Nephron (organoid): ENCODE measurements around the gene COMT.
A peak's percentile ranks its signal among the peaks of the same experiment; 100 is the strongest.

Source experiments
- H3K27ac Mint-ChIP-seq, 3 experiments: 2 replicates each; pipeline ENCODE4 v1.8.0; 2020; ENCODE audit warnings: mixed read lengths in 3 of 3, mild to moderate bottlenecking in 2 of 3, moderate library complexity in 1 of 3
- H3K27me3 Mint-ChIP-seq: 2 replicates; pipeline ENCODE4 v1.8.0; 2021; ENCODE audit warnings: low read depth, mild to moderate bottlenecking, moderate library complexity, mixed read lengths
- H3K36me3 Mint-ChIP-seq: 2 replicates; pipeline ENCODE4 v1.8.0; 2020; ENCODE audit warnings: low read depth, mixed read lengths
- H3K4me1 Mint-ChIP-seq: 2 replicates; pipeline ENCODE4 v1.8.0; 2020; ENCODE audit warnings: mixed read lengths
- H3K4me3 Mint-ChIP-seq, 3 experiments: 2 replicates each; pipeline ENCODE4 v1.8.0; 2020; ENCODE audit warnings: mild to moderate bottlenecking in 3 of 3, mixed read lengths in 3 of 3, moderate library complexity in 2 of 3
- H3K9me3 Mint-ChIP-seq: 2 replicates; pipeline ENCODE4 v1.8.0; 2020; ENCODE audit warnings: mixed read lengths
- CTCF ChIP-seq, 3 experiments: fragments of 200-600 bp; sonication (generic); IDR thresholded peaks; one replicate each; pipeline ENCODE4 v1.5.0; 2021; ENCODE audit warnings: antibody characterized with exemption in 3 of 3; ENCODE audit not compliant: unreplicated experiment in 3 of 3

COMT gene

GRCh38 chr22:20001082-20001638, 59.6 kb downstream of the COMT start:
- peak overlapping the region; percentile 19 to 58 (median 48) for H3K27ac Mint-ChIP-seq
- TF ChIP-seq CTCF (IDR thresholded peaks at IDR 0.05; ENCODE audit: unreplicated experiment in 3 of 3) = no peak
- no peak overlapping the region for H3K4me3 Mint-ChIP-seq
- H3K9me3 Mint-ChIP-seq = peaks cover 24% of the 10 kb centered on the region
- no peaks in the 10 kb centered on the region for H3K36me3 Mint-ChIP-seq
- H3K4me1 Mint-ChIP-seq = peaks cover 48% of the 10 kb centered on the region
- no peaks in the 10 kb centered on the region for H3K27me3 Mint-ChIP-seq

GRCh38 chr22:20002128-20002527, 60.6 kb downstream of the COMT start:
- Mint-ChIP-seq H3K36me3 (no peaks in the 10 kb centered on the region), H3K4me1 (peaks cover 39% of the 10 kb centered on the region), H3K4me3 (no peak overlapping the region), H3K27ac (peak overlapping the region; percentile 19 to 43 (median 35)), H3K27me3 (no peaks in the 10 kb centered on the region), H3K9me3 (peaks cover 24% of the 10 kb centered on the region)
- no peak for TF ChIP-seq CTCF (IDR thresholded peaks at IDR 0.05; ENCODE audit: unreplicated experiment in 3 of 3)

GRCh38 chr22:20002636-20003035, 61.1 kb downstream of the COMT start:
- H3K9me3 Mint-ChIP-seq = peaks cover 24% of the 10 kb centered on the region
- peaks cover 42% of the 10 kb centered on the region for H3K4me1 Mint-ChIP-seq
- TF ChIP-seq CTCF (IDR thresholded peaks at IDR 0.05; ENCODE audit: unreplicated experiment in 3 of 3) = no peak
- H3K27ac Mint-ChIP-seq = peak overlapping the region; percentile 19 to 43 (median 35)
- H3K4me3 Mint-ChIP-seq = no peak overlapping the region
- H3K27me3 Mint-ChIP-seq = no peaks in the 10 kb centered on the region
- no peaks in the 10 kb centered on the region for H3K36me3 Mint-ChIP-seq

- Mint-ChIP-seq H3K4me1 (peaks cover 45% of the 10 kb centered on the region), H3K27ac (no peak overlapping the region)
Observed at GRCh38 chr22:20003304-20003703, 61.7 kb downstream of the COMT start.

GRCh38 chr22:20004464-20004863, 62.9 kb downstream of the COMT start:
- no peak for TF ChIP-seq CTCF (IDR thresholded peaks at IDR 0.05; ENCODE audit: unreplicated experiment in 3 of 3)
- Mint-ChIP-seq H3K9me3 (peaks cover 24% of the 10 kb centered on the region), H3K27ac (no peak overlapping the region), H3K36me3 (no peaks in the 10 kb centered on the region), H3K27me3 (peaks cover 10% of the 10 kb centered on the region), H3K4me1 (peaks cover 39% of the 10 kb centered on the region), H3K4me3 (no peak overlapping the region)

More at GRCh38 chr22:20003304-20003703, 61.7 kb downstream of the COMT start:
- no peaks in the 10 kb centered on the region for H3K36me3 Mint-ChIP-seq
- H3K9me3 Mint-ChIP-seq = peaks cover 24% of the 10 kb centered on the region
- peaks cover 4% of the 10 kb centered on the region for H3K27me3 Mint-ChIP-seq
- H3K4me3 Mint-ChIP-seq = no peak overlapping the region
- no peak for TF ChIP-seq CTCF (IDR thresholded peaks at IDR 0.05; ENCODE audit: unreplicated experiment in 3 of 3)
